H9 (cell line): ENCODE measurements around the gene ARHGEF38. TPM values are rescaled to one million over a fixed set of nuclear protein-coding genes. Genes with fewer than 3 reads are reported as not detected.

ENCODE experiments used
- DNase-seq: peaks from one replicate; pipeline ENCODE4 v3.0.0-alpha.2; 2017
- H2AFZ ChIP-seq: one replicate; pipeline ENCODE4 v1.6.1; 2013; ENCODE audit warnings: mild to moderate bottlenecking, low read length, control low read depth, moderate library complexity
- H2AK5ac ChIP-seq: 2 replicates; pipeline ENCODE4 v1.6.1; 2013; ENCODE audit warnings: low read length, control low read depth, mixed read lengths; ENCODE audit not compliant: insufficient read length
- H2BK120ac ChIP-seq: one replicate; pipeline ENCODE4 v1.6.1; 2013; ENCODE audit warnings: low read depth, mild to moderate bottlenecking, low read length, control low read depth, inconsistent platforms; ENCODE audit not compliant: poor library complexity, severe bottlenecking
- H2BK12ac ChIP-seq: 2 replicates; pipeline ENCODE4 v1.6.1; 2013; ENCODE audit warnings: low read length, control low read depth, mixed read lengths, low read depth; ENCODE audit not compliant: insufficient read length
- H2BK15ac ChIP-seq: 2 replicates; pipeline ENCODE4 v1.6.1; 2013; ENCODE audit warnings: low read depth, low read length, control low read depth
- H2BK20ac ChIP-seq: one replicate; pipeline ENCODE4 v1.6.1; 2013; ENCODE audit warnings: low read depth, mild to moderate bottlenecking, low read length, control low read depth, inconsistent platforms; ENCODE audit not compliant: poor library complexity, severe bottlenecking
- H2BK5ac ChIP-seq: 2 replicates; pipeline ENCODE4 v1.6.1; 2013; ENCODE audit warnings: low read length, control low read depth, mixed read lengths; ENCODE audit not compliant: insufficient read length
- H3K14ac ChIP-seq: 2 replicates; pipeline ENCODE4 v1.6.1; 2013; ENCODE audit warnings: low read length, control low read depth; ENCODE audit not compliant: insufficient read depth
- H3K18ac ChIP-seq: 2 replicates; pipeline ENCODE4 v1.6.1; 2013; ENCODE audit warnings: low read depth, mild to moderate bottlenecking, mixed read lengths, low read length, control low read depth; ENCODE audit not compliant: insufficient read length
- H3K23ac ChIP-seq: 2 replicates; pipeline ENCODE4 v1.6.1; 2013; ENCODE audit warnings: low read length, control low read depth, mixed read lengths, low read depth; ENCODE audit not compliant: insufficient read length
- H3K23me2 ChIP-seq: 2 replicates; pipeline ENCODE4 v1.6.1; 2013; ENCODE audit warnings: low read depth, mild to moderate bottlenecking, mixed read lengths, low read length, control low read depth; ENCODE audit not compliant: insufficient read length, poor library complexity, severe bottlenecking
- H3K27ac ChIP-seq: 2 replicates; pipeline ENCODE4 v1.5.1; 2013; ENCODE audit warnings: low read length, control low read depth, mixed read lengths, low read depth; ENCODE audit not compliant: insufficient read length
- H3K27me3 ChIP-seq: 2 replicates; pipeline ENCODE4 v1.6.1; 2013; ENCODE audit warnings: low read length, control low read depth, inconsistent platforms; ENCODE audit not compliant: insufficient read depth
- H3K4ac ChIP-seq: 2 replicates; pipeline ENCODE4 v1.6.1; 2013; ENCODE audit warnings: low read depth, mild to moderate bottlenecking, control low read depth, inconsistent platforms, low read length, moderate library complexity
- H3K4me1 ChIP-seq: 2 replicates; pipeline ENCODE4 v1.6.1; 2013; ENCODE audit warnings: low read length, control low read depth, inconsistent platforms; ENCODE audit not compliant: insufficient read depth
- H3K4me2 ChIP-seq: 2 replicates; pipeline ENCODE4 v1.6.1; 2013; ENCODE audit warnings: low read length, control low read depth, mixed read lengths; ENCODE audit not compliant: insufficient read length, insufficient read depth
- H3K56ac ChIP-seq: 2 replicates; pipeline ENCODE4 v1.6.1; 2013; ENCODE audit warnings: low read depth, mild to moderate bottlenecking, mixed read lengths, low read length, control low read depth; ENCODE audit not compliant: insufficient read length
- H3K79me1 ChIP-seq: 2 replicates; pipeline ENCODE4 v1.6.1; 2013; ENCODE audit warnings: low read depth, mild to moderate bottlenecking, moderate library complexity, low read length, control low read depth, inconsistent platforms; ENCODE audit not compliant: insufficient read depth, poor library complexity, severe bottlenecking
- H3K79me2 ChIP-seq: 2 replicates; pipeline ENCODE4 v1.6.1; 2013; ENCODE audit warnings: low read length, control low read depth, inconsistent platforms; ENCODE audit not compliant: insufficient read depth
- H3K9ac ChIP-seq: 2 replicates; pipeline ENCODE4 v1.6.1; 2013; ENCODE audit warnings: low read length, control low read depth, mixed read lengths; ENCODE audit not compliant: insufficient read length; ENCODE audit errors: extremely low read depth
- H3K9me3 ChIP-seq: one replicate; pipeline ENCODE4 v1.6.1; 2013; ENCODE audit warnings: low read depth, low read length, inconsistent platforms; ENCODE audit not compliant: control insufficient read depth
- H3T11ph ChIP-seq: one replicate; pipeline ENCODE4 v1.6.1; 2013; ENCODE audit warnings: mild to moderate bottlenecking, low read length, control low read depth, inconsistent platforms
- H4K20me1 ChIP-seq: one replicate; pipeline ENCODE4 v1.6.1; 2013; ENCODE audit not compliant: control insufficient read depth, insufficient read length, insufficient read depth
- H4K5ac ChIP-seq: 2 replicates; pipeline ENCODE4 v1.6.1; 2013; ENCODE audit warnings: low read depth, mild to moderate bottlenecking, mixed read lengths, low read length, control low read depth; ENCODE audit not compliant: insufficient read length
- H4K8ac ChIP-seq: replicated peaks from 2 replicates; pipeline ENCODE4 v1.6.1; 2013; ENCODE audit warnings: low read length, control low read depth, mixed read lengths, low read depth; ENCODE audit not compliant: insufficient read length
- H4K91ac ChIP-seq: 2 replicates; pipeline ENCODE4 v1.6.1; 2013; ENCODE audit warnings: low read depth, mild to moderate bottlenecking, moderate library complexity, mixed read lengths, low read length, control low read depth; ENCODE audit not compliant: insufficient read length
- H3K27ac Mint-ChIP-seq, 3 experiments: 2 replicates in 2 of 3; 3 replicates in 1 of 3; pipeline ENCODE4 v1.8.0; 2020 to 2021; ENCODE audit warnings: mixed read lengths in 3 of 3, mild to moderate bottlenecking in 1 of 3, moderate library complexity in 1 of 3
- H3K27me3 Mint-ChIP-seq: 2 replicates; pipeline ENCODE4 v1.8.0; 2021; ENCODE audit warnings: low read depth, mild to moderate bottlenecking, moderate library complexity, mixed read lengths
- H3K36me3 Mint-ChIP-seq, 3 experiments: 2 replicates in 2 of 3; 3 replicates in 1 of 3; pipeline ENCODE4 v1.8.0; 2020 to 2021; ENCODE audit warnings: low read depth in 3 of 3, mixed read lengths in 3 of 3; ENCODE audit not compliant: insufficient read depth in 1 of 3
- H3K4me1 Mint-ChIP-seq, 2 experiments: 2 replicates each; pipeline ENCODE4 v1.8.0; 2020; ENCODE audit warnings: mixed read lengths in 2 of 2
- H3K4me3 Mint-ChIP-seq, 2 experiments: 2 replicates in 1 of 2; 3 replicates in 1 of 2; pipeline ENCODE4 v1.8.0; 2020 to 2021; ENCODE audit warnings: mild to moderate bottlenecking in 2 of 2, mixed read lengths in 2 of 2, moderate library complexity in 1 of 2
- H3K9me3 Mint-ChIP-seq, 2 experiments: 2 replicates in 1 of 2; 3 replicates in 1 of 2; pipeline ENCODE4 v1.8.0; 2020; ENCODE audit warnings: mild to moderate bottlenecking in 2 of 2, mixed read lengths in 2 of 2, moderate library complexity in 1 of 2
- WGBS: extraction: QIAGEN DNeasy Blood & Tissue Kit; methylation state at CpG from one replicate; pipeline ENCODE4 v1.1.7; 2013; ENCODE audit warnings: missing lambda C conversion rate, low lambda C conversion rate, mixed read lengths; ENCODE audit not compliant: insufficient read length; ENCODE audit errors: extremely low coverage; 5-methylcytosine and 5-hydroxymethylcytosine counted together
- long read RNA-seq: library from polyadenylated mRNA; unstranded; transcript quantifications from one replicate; pipeline ENCODE4 v2.0.0, GENCODE V29; 2020
- total RNA-seq: library from RNA; stranded (reverse); gene quantifications from 2 replicates; pipeline ENCODE4 v1.2.1, GENCODE V29; 2021
- TF ChIP-seq, protein P1 (sequence below): fragments of 200-600 bp; sonication (generic); conservative IDR thresholded peaks from 3 replicates; pipeline ENCODE4 v1.8.0; 2021; ENCODE audit warnings: antibody characterized with exemption, mild to moderate bottlenecking

ARHGEF38 gene, protein sequence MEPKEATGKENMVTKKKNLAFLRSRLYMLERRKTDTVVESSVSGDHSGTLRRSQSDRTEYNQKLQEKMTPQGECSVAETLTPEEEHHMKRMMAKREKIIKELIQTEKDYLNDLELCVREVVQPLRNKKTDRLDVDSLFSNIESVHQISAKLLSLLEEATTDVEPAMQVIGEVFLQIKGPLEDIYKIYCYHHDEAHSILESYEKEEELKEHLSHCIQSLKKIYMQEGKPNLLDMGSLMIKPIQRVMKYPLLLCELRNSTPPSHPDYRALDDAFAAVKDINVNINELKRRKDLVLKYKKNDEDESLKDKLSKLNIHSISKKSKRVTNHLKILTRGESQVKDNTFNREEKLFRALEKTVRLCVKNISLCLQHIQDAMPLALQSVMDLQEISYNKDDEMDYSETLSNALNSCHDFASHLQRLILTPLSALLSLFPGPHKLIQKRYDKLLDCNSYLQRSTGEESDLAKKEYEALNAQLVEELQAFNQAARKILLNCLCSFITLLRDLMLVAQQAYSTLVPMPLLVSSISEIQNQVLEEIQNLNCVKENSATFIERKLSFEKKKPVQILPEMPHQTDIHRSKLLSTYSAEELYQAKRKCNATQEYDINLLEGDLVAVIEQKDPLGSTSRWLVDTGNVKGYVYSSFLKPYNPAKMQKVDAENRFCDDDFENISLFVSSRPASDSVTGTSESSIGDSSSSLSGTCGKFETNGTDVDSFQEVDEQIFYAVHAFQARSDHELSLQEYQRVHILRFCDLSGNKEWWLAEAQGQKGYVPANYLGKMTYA
- total RNA-seq: not detected in 2 replicates
- long read RNA-seq, partial matches to known transcripts: 0 of 1 reads
- long read RNA-seq, other reads (novel, unspliced or antisense): 1 of 1 reads

DNA sequence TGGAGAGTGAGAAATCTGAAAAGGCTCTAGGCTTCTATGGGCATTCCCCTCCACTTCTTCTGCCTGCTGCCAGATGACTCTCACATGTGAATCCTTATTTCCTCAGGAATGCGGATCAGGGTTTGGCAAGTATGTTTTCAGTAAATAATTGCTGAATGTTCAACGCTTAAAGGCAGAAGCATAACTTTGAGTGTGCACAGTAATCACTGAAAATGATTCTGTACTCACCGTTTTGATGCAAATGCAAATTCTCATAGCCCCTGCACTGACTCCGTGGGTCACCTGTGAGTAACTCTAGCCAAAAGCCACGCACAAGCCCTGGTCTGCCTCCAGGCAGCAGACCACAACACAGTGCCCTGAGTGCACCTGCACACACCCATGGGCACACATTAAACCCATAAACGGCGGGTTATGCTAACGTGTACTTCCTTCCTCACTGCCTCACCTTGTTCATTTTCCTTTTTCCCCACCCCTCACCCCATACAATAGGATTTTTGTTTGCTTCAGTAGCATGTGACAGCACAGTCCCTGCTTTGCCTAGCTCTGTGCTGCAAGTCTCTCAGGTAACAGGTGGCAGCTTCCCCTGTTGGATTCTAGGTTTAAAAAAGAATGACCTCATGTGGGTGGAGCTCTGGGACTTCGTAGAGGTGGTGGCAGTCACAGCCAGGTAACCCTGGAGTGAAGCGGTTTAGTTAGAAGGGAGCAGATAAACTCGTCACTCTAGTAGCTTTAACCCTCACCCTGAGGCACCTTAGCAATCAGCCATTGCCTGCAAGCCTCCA lies at the start of gene ARHGEF38:
Gene ARHGEF38 (plus strand): TSS at position 656 of the 782 bp plus-strand sequence. CDS start 146 bp downstream, outside the sequence.
- Histone ChIP-seq H3K79me1 (no peaks in the 10 kb centered on the region), H3K18ac (no peak within 1 kb of the TSS), H3T11ph (no peak within 1 kb of the TSS), H3K9me3 (no peaks in the 10 kb centered on the region), H2AFZ (no peak within 1 kb of the TSS), H3K56ac (no peak within 1 kb of the TSS), H2AK5ac (no peak within 1 kb of the TSS), H3K27me3 (peaks cover 52% of the 10 kb centered on the region), H3K4me1 (peaks cover 3% of the 10 kb centered on the region; the same call in 1 of the 2 replicates), H4K5ac (no peak within 1 kb of the TSS), H3K4ac (no peak within 1 kb of the TSS), H3K4me2 (no peak within 1 kb of the TSS), H2BK5ac (no peak within 1 kb of the TSS), H3K23ac (no peak within 1 kb of the TSS), H3K27ac (no peak within 1 kb of the TSS), H4K20me1 (no peaks in the 10 kb centered on the region), H4K8ac (no peak within 1 kb of the TSS), H3K14ac (no peak within 1 kb of the TSS), H3K23me2 (no peaks in the 10 kb centered on the region), H2BK20ac (no peak within 1 kb of the TSS), H2BK12ac (no peak within 1 kb of the TSS), H3K79me2 (no peaks in the 10 kb centered on the region), H2BK120ac (no peak within 1 kb of the TSS), H3K9ac (no peak within 1 kb of the TSS), H4K91ac (no peak within 1 kb of the TSS), H2BK15ac (no peak within 1 kb of the TSS)
- DNase-seq: peak; percentile 47
- TF ChIP-seq, protein P1, sequence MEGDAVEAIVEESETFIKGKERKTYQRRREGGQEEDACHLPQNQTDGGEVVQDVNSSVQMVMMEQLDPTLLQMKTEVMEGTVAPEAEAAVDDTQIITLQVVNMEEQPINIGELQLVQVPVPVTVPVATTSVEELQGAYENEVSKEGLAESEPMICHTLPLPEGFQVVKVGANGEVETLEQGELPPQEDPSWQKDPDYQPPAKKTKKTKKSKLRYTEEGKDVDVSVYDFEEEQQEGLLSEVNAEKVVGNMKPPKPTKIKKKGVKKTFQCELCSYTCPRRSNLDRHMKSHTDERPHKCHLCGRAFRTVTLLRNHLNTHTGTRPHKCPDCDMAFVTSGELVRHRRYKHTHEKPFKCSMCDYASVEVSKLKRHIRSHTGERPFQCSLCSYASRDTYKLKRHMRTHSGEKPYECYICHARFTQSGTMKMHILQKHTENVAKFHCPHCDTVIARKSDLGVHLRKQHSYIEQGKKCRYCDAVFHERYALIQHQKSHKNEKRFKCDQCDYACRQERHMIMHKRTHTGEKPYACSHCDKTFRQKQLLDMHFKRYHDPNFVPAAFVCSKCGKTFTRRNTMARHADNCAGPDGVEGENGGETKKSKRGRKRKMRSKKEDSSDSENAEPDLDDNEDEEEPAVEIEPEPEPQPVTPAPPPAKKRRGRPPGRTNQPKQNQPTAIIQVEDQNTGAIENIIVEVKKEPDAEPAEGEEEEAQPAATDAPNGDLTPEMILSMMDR: no peak
- Mint-ChIP-seq H3K36me3 (no peaks in the 10 kb centered on the region; a peak in 1 of 7 replicates), H3K4me1 (peaks cover 22 to 46% of the 10 kb centered on the region in 2 experiments), H3K4me3 (no peak within 1 kb of the TSS), H3K9me3 (peaks cover 4 to 6% of the 10 kb centered on the region in 2 experiments; a peak in 2 of 5 replicates), H3K27ac (no peak within 1 kb of the TSS), H3K27me3 (peaks cover 99% of the 10 kb centered on the region)
- no CpG with 5 or more reads among the region's 11 CpGs for WGBS
